ENCODE data around the gene IL10RA. TPM values are rescaled to one million over a fixed set of nuclear protein-coding genes. Genes with fewer than 3 reads are reported as not detected.

IL10RA gene
- total and polyA plus RNA-seq, 2 experiments from 2014 or later, result 0.10 TPM; not detected in 1

DNA sequence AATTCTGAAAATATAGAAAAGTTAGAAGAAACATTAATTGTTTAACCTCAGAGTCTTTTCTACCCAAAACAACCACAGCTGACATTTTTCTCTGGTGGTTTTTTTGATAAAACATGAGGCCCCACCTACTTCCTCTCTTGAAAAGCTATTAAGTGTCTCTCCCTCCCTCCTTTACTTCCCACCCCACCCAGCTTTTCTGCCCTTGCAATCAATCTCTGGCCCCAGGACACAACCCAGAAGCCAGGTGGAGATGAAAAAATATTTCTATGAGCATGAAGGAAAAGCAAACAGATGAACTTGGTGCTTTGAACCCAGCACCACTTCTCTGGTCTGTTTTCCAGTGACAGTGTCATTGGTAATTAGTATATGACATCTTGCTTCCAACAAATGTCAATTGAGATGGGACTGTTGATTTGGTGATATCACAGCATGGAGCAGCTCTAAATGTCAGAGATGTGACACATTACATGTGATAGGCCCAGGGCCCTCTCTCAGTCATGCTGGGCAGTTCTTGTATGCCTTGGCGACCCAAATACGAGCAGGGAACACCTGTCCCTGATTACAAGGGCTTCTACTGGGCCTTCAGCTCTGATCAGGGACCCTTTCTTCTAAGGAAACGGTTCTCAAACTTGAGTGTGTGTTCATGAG lies 33.0 kb upstream of the IL10RA start:
- Histone ChIP-seq H3K4me3 (no peak overlapping the region), H3K27ac (ENCODE audit: low read depth) (no peak overlapping the region), H3K36me3 (ENCODE audit: insufficient read depth) (no peaks in the 10 kb centered on the region), H4K20me1 (replicated peaks; ENCODE audit: insufficient read depth) (no peaks in the 10 kb centered on the region), H2AFZ (no peak overlapping the region), H3F3A (replicated peaks; ENCODE audit: low read depth) (no peaks in the 10 kb centered on the region), H3K4me2 (no peak overlapping the region), H3K4me1 (ENCODE audit: insufficient read depth) (no peaks in the 10 kb centered on the region), H3K27me3 (ENCODE audit: insufficient read depth) (no peaks in the 10 kb centered on the region), H3K79me2 (replicated peaks; ENCODE audit: insufficient read depth) (no peaks in the 10 kb centered on the region), H3K9me2 (ENCODE audit: insufficient read depth) (no peaks in the 10 kb centered on the region)
- no peak for DNase-seq (ENCODE audit: low spot score)
- no peak overlapping the region for H3K4me3 Mint-ChIP-seq
- TF ChIP-seq ZNF331 (CRISPR knock-in tag; IDR thresholded peaks at IDR 0.05; ENCODE audit: low read depth) (no peak), JUNB (IDR thresholded peaks at IDR 0.05; ENCODE audit: unreplicated experiment) (no peak), POLR2AphosphoS5 (IDR thresholded peaks at IDR 0.05; ENCODE audit: low read depth) (no peak), EZH2phosphoT487 (IDR thresholded peaks at IDR 0.05; ENCODE audit: unreplicated experiment) (no peak), STAT1 (IDR thresholded peaks at IDR 0.05; ENCODE audit: unreplicated experiment) (no peak), NANOG (IDR thresholded peaks at IDR 0.05; ENCODE audit: borderline replicate concordance) (no peak), CREB1 (CRISPR knock-in tag; IDR thresholded peaks at IDR 0.05; ENCODE audit: low read depth) (no peak), ETS1 (IDR thresholded peaks at IDR 0.05) (no peak), ZNF114 (CRISPR knock-in tag; IDR thresholded peaks at IDR 0.05) (no peak), EZH2 (IDR thresholded peaks at IDR 0.05; ENCODE audit: low read depth, unreplicated experiment) (no peak), ZNF462 (CRISPR knock-in tag; IDR thresholded peaks at IDR 0.05) (no peak)
- TF ChIP-seq, protein P1, sequence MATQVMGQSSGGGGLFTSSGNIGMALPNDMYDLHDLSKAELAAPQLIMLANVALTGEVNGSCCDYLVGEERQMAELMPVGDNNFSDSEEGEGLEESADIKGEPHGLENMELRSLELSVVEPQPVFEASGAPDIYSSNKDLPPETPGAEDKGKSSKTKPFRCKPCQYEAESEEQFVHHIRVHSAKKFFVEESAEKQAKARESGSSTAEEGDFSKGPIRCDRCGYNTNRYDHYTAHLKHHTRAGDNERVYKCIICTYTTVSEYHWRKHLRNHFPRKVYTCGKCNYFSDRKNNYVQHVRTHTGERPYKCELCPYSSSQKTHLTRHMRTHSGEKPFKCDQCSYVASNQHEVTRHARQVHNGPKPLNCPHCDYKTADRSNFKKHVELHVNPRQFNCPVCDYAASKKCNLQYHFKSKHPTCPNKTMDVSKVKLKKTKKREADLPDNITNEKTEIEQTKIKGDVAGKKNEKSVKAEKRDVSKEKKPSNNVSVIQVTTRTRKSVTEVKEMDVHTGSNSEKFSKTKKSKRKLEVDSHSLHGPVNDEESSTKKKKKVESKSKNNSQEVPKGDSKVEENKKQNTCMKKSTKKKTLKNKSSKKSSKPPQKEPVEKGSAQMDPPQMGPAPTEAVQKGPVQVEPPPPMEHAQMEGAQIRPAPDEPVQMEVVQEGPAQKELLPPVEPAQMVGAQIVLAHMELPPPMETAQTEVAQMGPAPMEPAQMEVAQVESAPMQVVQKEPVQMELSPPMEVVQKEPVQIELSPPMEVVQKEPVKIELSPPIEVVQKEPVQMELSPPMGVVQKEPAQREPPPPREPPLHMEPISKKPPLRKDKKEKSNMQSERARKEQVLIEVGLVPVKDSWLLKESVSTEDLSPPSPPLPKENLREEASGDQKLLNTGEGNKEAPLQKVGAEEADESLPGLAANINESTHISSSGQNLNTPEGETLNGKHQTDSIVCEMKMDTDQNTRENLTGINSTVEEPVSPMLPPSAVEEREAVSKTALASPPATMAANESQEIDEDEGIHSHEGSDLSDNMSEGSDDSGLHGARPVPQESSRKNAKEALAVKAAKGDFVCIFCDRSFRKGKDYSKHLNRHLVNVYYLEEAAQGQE (IDR thresholded peaks at IDR 0.05; ENCODE audit: unreplicated experiment), result no peak
- TF ChIP-seq, protein P2, sequence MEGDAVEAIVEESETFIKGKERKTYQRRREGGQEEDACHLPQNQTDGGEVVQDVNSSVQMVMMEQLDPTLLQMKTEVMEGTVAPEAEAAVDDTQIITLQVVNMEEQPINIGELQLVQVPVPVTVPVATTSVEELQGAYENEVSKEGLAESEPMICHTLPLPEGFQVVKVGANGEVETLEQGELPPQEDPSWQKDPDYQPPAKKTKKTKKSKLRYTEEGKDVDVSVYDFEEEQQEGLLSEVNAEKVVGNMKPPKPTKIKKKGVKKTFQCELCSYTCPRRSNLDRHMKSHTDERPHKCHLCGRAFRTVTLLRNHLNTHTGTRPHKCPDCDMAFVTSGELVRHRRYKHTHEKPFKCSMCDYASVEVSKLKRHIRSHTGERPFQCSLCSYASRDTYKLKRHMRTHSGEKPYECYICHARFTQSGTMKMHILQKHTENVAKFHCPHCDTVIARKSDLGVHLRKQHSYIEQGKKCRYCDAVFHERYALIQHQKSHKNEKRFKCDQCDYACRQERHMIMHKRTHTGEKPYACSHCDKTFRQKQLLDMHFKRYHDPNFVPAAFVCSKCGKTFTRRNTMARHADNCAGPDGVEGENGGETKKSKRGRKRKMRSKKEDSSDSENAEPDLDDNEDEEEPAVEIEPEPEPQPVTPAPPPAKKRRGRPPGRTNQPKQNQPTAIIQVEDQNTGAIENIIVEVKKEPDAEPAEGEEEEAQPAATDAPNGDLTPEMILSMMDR (conservative IDR thresholded peaks at IDR 0.05; ENCODE audit: low read depth in 2 of 2), result no peak
- H3K9me3 Mint-ChIP-seq, result no peaks in the 10 kb centered on the region
- H3K4me1 Mint-ChIP-seq, result no peaks in the 10 kb centered on the region
- ATAC-seq, result no peak
- H3K27me3 Mint-ChIP-seq (ENCODE audit: insufficient read depth, low read depth, poor library complexity), result no peaks in the 10 kb centered on the region
- H3K27ac Mint-ChIP-seq, result no peak overlapping the region
- H3K36me3 Mint-ChIP-seq (ENCODE audit: low read depth), result no peaks in the 10 kb centered on the region
